RWPE1 (cell line): ENCODE results near the gene LCNL1.

Experiments
- CTCF ChIA-PET: fragments of 350-600 bp; sonication (Branson Sonifier 250); formaldehyde crosslinking; extraction: SDS; loops from one replicate; lab custom pipeline; 2021; lab: Yijun Ruan, JAX
- POLR2A ChIA-PET: fragments of 400-600 bp; formaldehyde crosslinking; extraction: SDS; loops from one replicate; lab custom pipeline; 2020; ENCODE audit warnings: antibody characterized with exemption; ENCODE audit not compliant: low non-redundant PET; lab: Yijun Ruan, JAX
- DNase-seq: peaks from one replicate; pipeline ENCODE4 v3.0.0; 2012; ENCODE audit warnings: low spot score
- H3K27ac ChIP-seq: fragments of 450-650 bp; 2 replicates; pipeline ENCODE4 v1.5.1; 2017
- CTCF ChIP-seq: fragments of 450-650 bp; conservative IDR thresholded peaks from 2 replicates; pipeline ENCODE4 v1.5.1; 2017; ENCODE audit warnings: low read depth, mild to moderate bottlenecking

LCNL1 gene

GRCh38 chr9:136942881-136943230 is 39.9 kb upstream of the LCNL1 start:
- CTCF ChIA-PET: interaction anchor here (0.6 to 5.9 kb wide), 4 partner anchors 77 to 94 kb away, joined by 3 to 97 read pairs (median 3); no protein-coding TSS in a partner anchor
- peak overlapping the region; percentile 89 for H3K27ac ChIP-seq
- POLR2A ChIA-PET: interaction anchor here (0.7 kb wide), 1 partner anchor 12 kb away, joined by 6 read pairs; no protein-coding TSS in a partner anchor
- TF ChIP-seq CTCF: no peak
- DNase-seq: no peak

GRCh38 chr9:136943291-136944211 is 39.2 kb upstream of the LCNL1 start:
- ChIA-PET POLR2A (interaction anchor here (0.6 to 0.7 kb wide), 2 partner anchors 13 to 189 kb away, joined by 4 to 6 read pairs; no protein-coding TSS in a partner anchor), CTCF (interaction anchor here (0.6 to 5.9 kb wide), 16 partner anchors 13 to 313 kb away, joined by 3 to 97 read pairs (median 3); partner anchors contain the start of gene LCNL1)
- DNase-seq: peak; percentile 76
- TF ChIP-seq CTCF: no peak
- H3K27ac ChIP-seq: peak overlapping the region; percentile 89

- ChIA-PET POLR2A (interaction anchor here (0.6 kb wide), 1 partner anchor 188 kb away, joined by 4 read pairs; no protein-coding TSS in a partner anchor), CTCF (interaction anchor here (0.6 to 5.9 kb wide), 13 partner anchors 14 to 313 kb away, joined by 3 to 97 read pairs (median 3); partner anchors contain the start of gene LCNL1)
- DNase-seq: peak; percentile 61
- peak overlapping the region; percentile 89 for H3K27ac ChIP-seq
- TF ChIP-seq CTCF: no peak
These were observed 38.6 kb upstream of the LCNL1 start for GRCh38 chr9:136944212-136944518.

- peak; percentile 100 for DNase-seq
- peak within 1 kb of the TSS; percentile 89 for H3K27ac ChIP-seq
- CTCF ChIA-PET: interaction anchor here (0.6 to 5.9 kb wide), 12 partner anchors 14 to 312 kb away, joined by 3 to 97 read pairs (median 4); partner anchors contain the start of gene LCNL1
- POLR2A ChIA-PET: interaction anchor here (0.6 kb wide), 1 partner anchor 188 kb away, joined by 4 read pairs; no protein-coding TSS in a partner anchor
- peak; percentile 100 for TF ChIP-seq CTCF
These were observed 38.1 kb upstream of the LCNL1 start, which contains the start of the genes C8G and FBXW5 for GRCh38 chr9:136944519-136945332. Gene C8G (plus strand): TSS chr9:136945243. CDS start chr9:136945321, 78 bp downstream. Gene FBXW5 (minus strand): TSS chr9:136944738. CDS start chr9:136944083, 655 bp downstream.

GRCh38 chr9:136945333-136946227 is 37.2 kb upstream of the LCNL1 start:
- DNase-seq: no peak
- peak overlapping the region; percentile 89 for H3K27ac ChIP-seq
- ChIA-PET CTCF (interaction anchor here (0.8 to 5.9 kb wide), 3 partner anchors 51 to 91 kb away, joined by 3 to 97 read pairs (median 4); partner anchors contain the start of gene CLIC3), POLR2A (interaction anchor here (0.8 kb wide), 1 partner anchor 47 kb away, joined by 3 read pairs; the partner anchor contains the start of gene PAXX)
- no peak for TF ChIP-seq CTCF
